CD4-positive, CD25-positive, alpha-beta regulatory T cell (primary cell): Measurements from ENCODE around the gene SPINT1. TPM values are rescaled to one million over a fixed set of nuclear protein-coding genes. Genes with fewer than 3 reads are reported as not detected.

ENCODE experiments used
- ATAC-seq, 2 donors: fragments of 150-1000 bp; cut with Tn5 transposase; one replicate each; pipeline ENCODE4 v1.10.0; 2021; ENCODE audit warnings: low read depth in 2 of 2, moderate number of reproducible peaks in 2 of 2, moderate library complexity in 1 of 2
- DNase-seq, 3 donors: peaks; one replicate each; pipeline versions ENCODE4 v3.0.0 to v3.0.0-alpha.2; 2012 to 2022; ENCODE audit warnings: mixed read lengths in 1 of 3
- H3K27ac ChIP-seq: one replicate; pipeline ENCODE4 v1.7.0; 2013; ENCODE audit warnings: mild to moderate bottlenecking, low read length; ENCODE audit not compliant: insufficient read depth, poor library complexity, severe bottlenecking
- H3K27me3 ChIP-seq: one replicate; pipeline ENCODE4 v1.7.0; 2013; ENCODE audit warnings: low read length; ENCODE audit not compliant: control insufficient read depth, insufficient read depth
- H3K36me3 ChIP-seq: one replicate; pipeline ENCODE4 v1.7.0; 2013; ENCODE audit warnings: mild to moderate bottlenecking, low read length, moderate library complexity; ENCODE audit not compliant: control insufficient read depth, insufficient read depth
- H3K4me1 ChIP-seq: 2 replicates; pipeline ENCODE4 v1.7.0; 2013; ENCODE audit warnings: mild to moderate bottlenecking, low read length; ENCODE audit not compliant: insufficient read depth, control insufficient read depth, poor library complexity, severe bottlenecking
- H3K4me3 ChIP-seq: one replicate; pipeline ENCODE4 v1.7.0; 2013; ENCODE audit warnings: low read depth, mild to moderate bottlenecking, low read length, moderate library complexity
- H3K9me3 ChIP-seq, 2 experiments: 1 replicate in 1 of 2; 2 replicates in 1 of 2; pipeline ENCODE4 v1.7.0; 2013; ENCODE audit warnings: low read length in 2 of 2, mild to moderate bottlenecking in 1 of 2, moderate library complexity in 1 of 2; ENCODE audit not compliant: control insufficient read depth in 2 of 2
- H3K27ac Mint-ChIP-seq, 3 donors: one replicate each; pipeline ENCODE4 v1.8.0; 2020 to 2022; ENCODE audit warnings: mild to moderate bottlenecking in 3 of 3, mixed read lengths in 3 of 3, moderate library complexity in 2 of 3
- H3K27me3 Mint-ChIP-seq: one replicate; pipeline ENCODE4 v1.8.0; 2022; ENCODE audit warnings: mild to moderate bottlenecking, mixed read lengths
- H3K36me3 Mint-ChIP-seq: one replicate; pipeline ENCODE4 v1.8.0; 2020; ENCODE audit warnings: mixed read lengths
- H3K4me1 Mint-ChIP-seq, 4 donors: one replicate each; pipeline ENCODE4 v1.8.0; 2020 to 2022; ENCODE audit warnings: mixed read lengths in 4 of 4, mild to moderate bottlenecking in 1 of 4
- H3K4me3 Mint-ChIP-seq, 4 donors: one replicate each; pipeline ENCODE4 v1.8.0; 2020 to 2022; ENCODE audit warnings: mild to moderate bottlenecking in 4 of 4, mixed read lengths in 4 of 4, moderate library complexity in 3 of 4
- H3K9me3 Mint-ChIP-seq, 7 donors: one replicate each; pipeline ENCODE4 v1.8.0; 2020 to 2022; ENCODE audit warnings: mixed read lengths in 7 of 7, mild to moderate bottlenecking in 3 of 7, moderate library complexity in 2 of 7
- polyA plus RNA-seq, 4 donors: library from polyadenylated mRNA; unstranded; fragments of 300-500 nt; fragmentation: Illumina TruSeq; gene quantifications; one replicate each; pipeline ENCODE4 v1.2.3, GENCODE V29; 2021
- total RNA-seq: library from RNA; stranded (reverse); gene quantifications from one replicate; pipeline ENCODE4 v1.2.3, GENCODE V29; 2022

SPINT1 gene
- total and polyA plus RNA-seq, 5 donors from 2014 or later = 0.63 to 2.1 (median 1.9) TPM

- peaks cover 9% of the 10 kb centered on the region for H3K36me3 ChIP-seq
- H3K9me3 Mint-ChIP-seq = no peaks in the 10 kb centered on the region
- peak within 1 kb of the TSS; percentile 94 for H3K27ac ChIP-seq
- H3K4me3 ChIP-seq = peak within 1 kb of the TSS; percentile 93
- peak within 1 kb of the TSS; percentile 97 to 100 (median 98) for H3K4me3 Mint-ChIP-seq
- ATAC-seq (peak; percentile 98 to 99), DNase-seq (peak; percentile 92 to 98 (median 92))
- H3K27me3 Mint-ChIP-seq = no peaks in the 10 kb centered on the region
- H3K4me1 ChIP-seq = peaks cover 16% of the 10 kb centered on the region
- H3K9me3 ChIP-seq = no peaks in the 10 kb centered on the region
- H3K36me3 Mint-ChIP-seq = peaks cover 21% of the 10 kb centered on the region
- H3K27me3 ChIP-seq = no peaks in the 10 kb centered on the region
- H3K4me1 Mint-ChIP-seq = peaks cover 5 to 39% (median 25%) of the 10 kb centered on the region in 4 donors
- H3K27ac Mint-ChIP-seq = peak within 1 kb of the TSS; percentile 96 to 99 (median 99)
These were observed 36.6 kb upstream of the SPINT1 start, which contains the start of the genes DNAJC17 and ZFYVE19 for GRCh38 chr15:40807028-40807887. Gene DNAJC17 (minus strand): TSS chr15:40807473. CDS start chr15:40807446, 27 bp downstream. Gene ZFYVE19 (plus strand): TSS chr15:40807089. CDS start chr15:40807590, 501 bp downstream.

- no peak for DNase-seq
- H3K27ac Mint-ChIP-seq = peak overlapping the region; percentile 96 to 99 (median 99)
These were observed 35.9 kb upstream of the SPINT1 start for GRCh38 chr15:40807888-40808461.

GRCh38 chr15:40808861-40809450 lies 34.9 kb upstream of the SPINT1 start:
- no peak overlapping the region for H3K27ac Mint-ChIP-seq
- H3K4me1 Mint-ChIP-seq = peaks cover 5 to 31% (median 19%) of the 10 kb centered on the region in 4 donors

More at GRCh38 chr15:40807888-40808461, 35.9 kb upstream of the SPINT1 start:
- Mint-ChIP-seq H3K36me3 (peaks cover 25% of the 10 kb centered on the region), H3K27me3 (no peaks in the 10 kb centered on the region), H3K9me3 (no peaks in the 10 kb centered on the region), H3K4me3 (peak overlapping the region; percentile 97 to 100 (median 98)), H3K4me1 (peaks cover 5 to 37% (median 25%) of the 10 kb centered on the region in 4 donors)
- ATAC-seq = no peak
- H3K4me1 ChIP-seq = peaks cover 16% of the 10 kb centered on the region
- no peaks in the 10 kb centered on the region for H3K27me3 ChIP-seq
- peak overlapping the region; percentile 94 for H3K27ac ChIP-seq
- no peaks in the 10 kb centered on the region for H3K9me3 ChIP-seq
- H3K36me3 ChIP-seq = peaks cover 9% of the 10 kb centered on the region
- peak overlapping the region; percentile 93 for H3K4me3 ChIP-seq

GRCh38 chr15:40812721-40813425 lies 31.0 kb upstream of the SPINT1 start:
- Mint-ChIP-seq H3K4me1 (peaks cover 0 to 13% (median 10%) of the 10 kb centered on the region in 4 donors), H3K9me3 (no peaks in the 10 kb centered on the region), H3K4me3 (no peak overlapping the region), H3K27ac (peak overlapping the region in 1 of 3 donors; percentile 63), H3K36me3 (peaks cover 34% of the 10 kb centered on the region), H3K27me3 (no peaks in the 10 kb centered on the region)
- DNase-seq = no peak
- Histone ChIP-seq H3K4me3 (no peak overlapping the region), H3K9me3 (no peaks in the 10 kb centered on the region), H3K4me1 (peaks cover 5% of the 10 kb centered on the region), H3K36me3 (peaks cover 22% of the 10 kb centered on the region), H3K27me3 (no peaks in the 10 kb centered on the region), H3K27ac (no peak overlapping the region)
- no peak for ATAC-seq

More at GRCh38 chr15:40808861-40809450, 34.9 kb upstream of the SPINT1 start:
- H3K36me3 ChIP-seq = peaks cover 14% of the 10 kb centered on the region
- no peak overlapping the region for H3K4me3 ChIP-seq
- Mint-ChIP-seq H3K36me3 (peaks cover 21% of the 10 kb centered on the region), H3K9me3 (no peaks in the 10 kb centered on the region), H3K27me3 (no peaks in the 10 kb centered on the region), H3K4me3 (peak overlapping the region; percentile 97 to 100 (median 98))
- H3K9me3 ChIP-seq = no peaks in the 10 kb centered on the region
- peaks cover 16% of the 10 kb centered on the region for H3K4me1 ChIP-seq
- ATAC-seq (no peak), DNase-seq (no peak)
- no peaks in the 10 kb centered on the region for H3K27me3 ChIP-seq
- H3K27ac ChIP-seq = no peak overlapping the region

- Histone ChIP-seq H3K27me3 (no peaks in the 10 kb centered on the region), H3K9me3 (no peaks in the 10 kb centered on the region), H3K36me3 (peaks cover 18% of the 10 kb centered on the region), H3K27ac (no peak overlapping the region), H3K4me1 (no peaks in the 10 kb centered on the region), H3K4me3 (no peak overlapping the region)
- DNase-seq (no peak), ATAC-seq (no peak)
- no peak overlapping the region for H3K4me3 Mint-ChIP-seq
- peak overlapping the region in 1 of 3 donors; percentile 15 for H3K27ac Mint-ChIP-seq
- H3K4me1 Mint-ChIP-seq = peaks cover 0 to 2% (median 0%) of the 10 kb centered on the region in 4 donors
- H3K27me3 Mint-ChIP-seq = peaks cover 6% of the 10 kb centered on the region
- peaks cover 34% of the 10 kb centered on the region for H3K36me3 Mint-ChIP-seq
- no peaks in the 10 kb centered on the region for H3K9me3 Mint-ChIP-seq
These were observed 28.7 kb upstream of the SPINT1 start for GRCh38 chr15:40815042-40815698.

GRCh38 chr15:40819048-40819447 lies 24.8 kb upstream of the SPINT1 start:
- Mint-ChIP-seq H3K27ac (no peak overlapping the region), H3K4me3 (no peak overlapping the region), H3K4me1 (no peaks in the 10 kb centered on the region), H3K36me3 (peaks cover 13% of the 10 kb centered on the region), H3K9me3 (peaks cover 0 to 1% (median 0%) of the 10 kb centered on the region in 7 donors), H3K27me3 (peaks cover 16% of the 10 kb centered on the region)
- ATAC-seq (no peak), DNase-seq (no peak)
- Histone ChIP-seq H3K27me3 (peaks cover 6% of the 10 kb centered on the region), H3K4me1 (no peaks in the 10 kb centered on the region), H3K27ac (no peak overlapping the region), H3K4me3 (no peak overlapping the region), H3K9me3 (no peaks in the 10 kb centered on the region), H3K36me3 (peaks cover 8% of the 10 kb centered on the region)

GRCh38 chr15:40821195-40821594 lies 22.7 kb upstream of the SPINT1 start:
- DNase-seq = no peak
- Mint-ChIP-seq H3K27ac (no peak overlapping the region), H3K4me3 (no peak overlapping the region), H3K27me3 (peaks cover 32% of the 10 kb centered on the region), H3K4me1 (no peaks in the 10 kb centered on the region), H3K36me3 (no peaks in the 10 kb centered on the region), H3K9me3 (peaks cover 0 to 1% (median 0%) of the 10 kb centered on the region in 7 donors)
- Histone ChIP-seq H3K27me3 (peaks cover 7% of the 10 kb centered on the region), H3K4me1 (no peaks in the 10 kb centered on the region), H3K9me3 (no peaks in the 10 kb centered on the region), H3K36me3 (no peaks in the 10 kb centered on the region), H3K27ac (no peak overlapping the region), H3K4me3 (no peak overlapping the region)
- ATAC-seq = no peak
